GM21528 (cell line): ENCODE results near the gene SKAP1.

Experiments
- ATAC-seq: cut with Tn5 transposase; IDR thresholded peaks from one replicate; pipeline ENCODE4 v1.9.1; 2021; ENCODE audit warnings: mild to moderate bottlenecking, moderate library complexity; ENCODE audit not compliant: unreplicated experiment, low FRiP score

The SKAP1 gene

GRCh38 chr17:48429638-48430586 lies at the start of gene SKAP1:
TSS of gene SKAP1 (minus strand) at chr17:48430214.
- no peak for ATAC-seq

- no peak for ATAC-seq
Observed at GRCh38 chr17:48479014-48479402, 49.0 kb upstream of the SKAP1 start.

DNA sequence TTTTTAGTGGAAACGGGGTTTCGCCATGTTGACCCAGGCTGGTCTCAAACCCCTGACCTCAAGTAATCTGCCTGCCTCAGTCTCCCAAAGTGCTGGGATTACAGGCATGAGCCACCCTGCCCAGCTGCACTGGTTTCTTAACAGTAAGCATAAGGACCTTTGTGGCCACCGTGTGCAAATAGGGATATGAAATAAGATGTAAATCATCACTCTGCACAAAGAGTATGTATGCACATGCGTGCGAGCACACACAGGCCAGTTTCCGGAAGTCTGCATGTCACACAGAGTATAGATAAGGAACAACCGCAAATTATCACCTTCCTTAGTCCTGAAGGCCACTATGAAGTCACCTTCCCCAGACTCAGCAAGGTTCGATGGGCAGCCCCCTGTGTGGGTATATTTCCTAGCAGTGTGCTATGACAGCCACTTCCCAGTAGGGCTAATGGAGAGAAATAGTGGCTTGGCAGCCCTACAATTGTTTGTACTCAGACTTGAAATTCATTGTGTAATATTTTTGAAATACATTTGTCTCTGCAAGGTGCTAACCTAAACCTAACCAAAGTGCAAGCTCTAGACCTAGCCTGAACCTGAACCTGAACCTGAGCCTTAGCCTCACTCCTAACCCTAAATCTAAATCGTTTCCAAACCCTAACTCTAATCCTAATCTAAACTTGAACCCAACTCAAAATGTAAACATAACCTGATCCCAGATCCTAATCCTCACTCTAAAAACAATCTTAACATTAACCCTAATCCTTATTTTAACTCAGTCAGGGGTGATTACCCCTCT lies 48.4 kb upstream of the SKAP1 start:
- peak; percentile 71 for ATAC-seq

DNA sequence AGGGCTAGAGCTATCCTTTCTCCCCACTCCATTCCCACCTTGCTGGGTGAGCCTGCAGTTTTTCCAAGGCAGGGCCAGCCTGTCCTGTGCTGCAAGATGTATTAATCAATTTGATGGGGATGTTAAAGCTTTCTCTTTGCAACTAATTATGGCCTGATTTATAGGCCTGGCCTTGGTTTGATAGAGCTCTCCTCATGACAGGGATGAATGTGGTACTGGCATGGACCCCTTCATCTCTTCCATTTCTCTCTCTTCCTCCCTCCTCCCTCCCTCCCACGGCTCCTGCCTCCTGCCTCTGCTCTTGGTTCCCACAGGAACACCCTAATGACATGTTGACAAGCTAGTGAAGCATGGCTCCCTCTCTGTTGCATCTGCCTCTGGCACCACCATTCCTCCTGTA lies 47.2 kb upstream of the SKAP1 start:
- no peak for ATAC-seq

DNA sequence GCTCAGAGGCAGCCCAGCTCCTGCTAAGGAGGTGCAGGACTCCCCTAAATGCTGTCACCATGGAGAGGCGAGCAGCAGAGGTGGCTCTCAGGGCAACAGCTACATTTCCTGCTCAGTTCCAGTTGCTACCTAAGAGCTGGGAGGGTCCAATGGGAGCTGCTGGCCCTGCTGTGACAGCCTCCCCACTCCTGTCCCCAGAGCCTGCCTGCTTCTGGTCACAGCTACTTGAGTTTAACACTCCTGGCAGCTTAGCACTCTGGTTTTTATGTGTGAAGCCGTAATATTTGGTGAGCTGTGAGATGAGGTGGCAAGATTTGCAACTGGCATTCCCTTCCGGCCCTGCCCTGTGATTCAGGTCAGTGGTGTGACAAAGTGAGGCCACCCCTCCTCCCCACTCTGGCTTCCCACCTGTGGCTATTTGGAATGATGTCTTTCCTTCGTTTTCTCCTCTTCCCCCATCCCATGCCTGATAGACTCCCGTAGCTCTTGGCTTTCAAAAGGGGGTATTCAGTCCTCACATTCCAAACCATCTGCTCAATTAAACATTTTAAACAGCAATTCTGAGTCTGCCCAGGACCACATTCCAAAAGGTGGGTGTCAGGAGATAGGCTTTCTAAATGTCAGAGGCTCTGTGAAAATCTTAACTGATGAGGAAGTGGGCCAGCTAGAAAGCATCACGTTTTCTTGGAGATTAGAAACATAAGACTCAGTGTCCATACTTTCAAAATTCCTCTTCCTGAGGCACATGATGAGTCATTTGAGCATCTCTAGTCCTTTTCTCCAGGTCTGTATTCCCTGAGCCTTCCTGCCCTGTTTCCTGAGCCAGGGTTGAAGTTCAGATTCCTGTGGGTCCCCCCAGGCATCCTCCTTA lies 42.6 kb upstream of the SKAP1 start:
- ATAC-seq: no peak

- no peak for ATAC-seq
Observed at GRCh38 chr17:48471817-48472410, 41.9 kb upstream of the SKAP1 start.

- ATAC-seq: no peak
Observed at GRCh38 chr17:48470388-48471034, 40.5 kb upstream of the SKAP1 start.

- no peak for ATAC-seq
Observed at GRCh38 chr17:48469227-48469626, 39.2 kb upstream of the SKAP1 start.

DNA sequence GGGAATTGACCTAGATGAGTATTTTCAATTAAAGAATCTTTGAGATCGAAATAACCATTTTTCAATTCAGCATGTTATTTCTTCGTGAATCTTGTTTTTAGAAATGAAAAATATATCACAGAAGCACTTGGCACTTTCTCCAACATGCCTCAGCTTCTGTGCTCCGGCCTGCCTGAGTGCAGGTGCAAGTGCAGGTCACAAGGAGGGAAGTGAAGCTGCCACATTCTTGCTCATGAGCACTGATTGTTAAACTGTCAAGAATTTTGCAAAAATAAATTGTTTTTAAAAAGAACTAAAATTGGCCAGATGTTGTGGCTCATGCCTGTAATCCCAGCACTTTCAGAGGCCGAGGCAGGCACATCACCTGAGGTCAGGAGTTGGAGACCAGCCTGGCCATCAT lies 38.3 kb upstream of the SKAP1 start:
- ATAC-seq: no peak

DNA sequence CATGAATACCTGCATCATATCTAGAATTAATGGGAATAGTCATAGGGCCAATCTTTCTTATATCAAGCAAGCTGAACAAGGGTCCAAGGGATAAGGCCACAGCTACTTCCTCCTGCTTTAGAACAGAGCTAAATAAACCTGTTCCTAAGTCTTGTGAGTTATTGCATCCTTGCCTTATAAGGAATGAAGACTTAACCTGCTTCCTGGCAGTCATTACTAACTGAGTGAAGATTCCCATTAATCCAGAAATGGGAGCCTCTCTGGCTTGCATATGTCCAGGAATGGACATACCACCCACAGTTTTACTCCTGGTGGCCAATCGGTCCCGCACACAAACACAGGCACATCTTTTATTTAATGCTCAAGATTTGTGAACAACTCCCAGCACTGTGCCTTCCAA lies 35.9 kb upstream of the SKAP1 start:
- no peak for ATAC-seq

DNA sequence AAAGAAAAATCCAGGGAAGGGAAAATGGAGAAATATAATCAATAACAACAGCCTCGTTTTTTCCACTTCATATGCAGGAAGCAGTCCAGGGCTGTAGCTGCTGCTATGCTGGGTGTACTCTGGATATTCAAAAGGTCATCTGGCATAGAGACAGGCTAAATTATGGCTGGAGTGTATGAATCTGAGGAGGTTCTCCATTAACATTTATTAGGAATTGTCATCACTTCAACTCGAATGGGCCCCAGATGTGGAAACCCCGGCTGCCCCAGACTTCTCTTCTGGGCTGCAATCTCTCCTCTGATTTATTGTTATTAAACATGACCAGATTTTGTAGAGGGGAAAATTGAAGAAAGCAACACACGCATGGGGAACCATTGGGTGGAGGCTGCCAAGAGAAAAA lies 33.5 kb upstream of the SKAP1 start:
- no peak for ATAC-seq

DNA sequence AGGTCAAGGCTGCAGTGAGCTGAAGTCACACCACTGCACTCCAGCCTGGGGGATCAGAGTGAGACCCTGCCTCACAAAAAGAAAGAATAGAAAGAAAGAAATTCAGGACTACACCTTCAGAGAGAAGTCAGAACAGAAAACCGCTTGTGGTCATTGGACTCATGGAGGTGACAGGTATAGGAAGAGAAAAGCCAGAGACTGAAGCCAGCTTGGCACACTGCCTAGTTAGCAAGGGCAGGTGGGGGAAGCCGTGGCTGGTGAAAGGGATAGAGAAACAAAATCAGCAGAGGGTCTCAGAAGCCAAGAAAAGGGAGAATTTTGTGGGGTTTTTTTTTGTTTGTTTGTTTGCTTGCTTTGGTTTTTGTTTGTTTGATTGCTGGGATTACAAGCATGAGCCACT lies 32.9 kb upstream of the SKAP1 start:
- no peak for ATAC-seq

- no peak for ATAC-seq
Observed at GRCh38 chr17:48460052-48460451, 30.0 kb upstream of the SKAP1 start.

- no peak for ATAC-seq
Observed at GRCh38 chr17:48459070-48459844, 29.2 kb upstream of the SKAP1 start.

GRCh38 chr17:48457080-48457836 lies 27.2 kb upstream of the SKAP1 start:
- no peak for ATAC-seq

- no peak for ATAC-seq
Observed at GRCh38 chr17:48456589-48456988, 26.6 kb upstream of the SKAP1 start.

GRCh38 chr17:48455791-48456190 lies 25.8 kb upstream of the SKAP1 start:
- ATAC-seq: no peak

GRCh38 chr17:48453447-48453846 lies 23.4 kb upstream of the SKAP1 start:
- ATAC-seq: no peak
